ENCODE measurements around the gene DECR2.
"Not testable (repeated sequence)": the region's sequence is repeated elsewhere in the genome, so short reads cannot be mapped to it uniquely, and the experiment has no call there.

The DECR2 gene

DNA sequence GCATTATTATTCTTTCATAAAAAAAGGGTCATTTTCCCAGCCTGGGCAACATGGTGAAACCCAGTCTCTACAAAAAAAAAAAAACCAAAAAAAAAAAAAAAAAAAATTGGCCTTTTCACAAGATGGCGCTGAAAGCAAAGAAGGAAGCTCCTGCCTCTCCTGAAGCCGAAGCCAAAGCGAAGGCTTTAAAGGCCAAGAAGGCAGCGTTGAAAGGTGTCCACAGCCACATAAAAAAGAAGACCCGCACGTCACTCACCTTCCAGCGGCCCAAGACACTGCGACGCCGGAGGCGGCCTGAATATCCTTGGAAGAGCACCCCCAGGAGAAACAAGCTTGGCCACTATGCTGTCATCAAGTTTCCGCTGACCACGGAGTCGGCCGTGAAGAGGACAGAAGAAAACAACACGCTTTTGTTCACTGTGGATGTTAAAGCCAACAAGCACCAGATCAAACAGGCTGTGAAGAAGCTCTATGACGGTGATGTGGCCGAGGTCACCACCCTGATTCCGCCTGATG, 15.0 kb upstream of the DECR2 start:
- Histone ChIP-seq H2AK5ac (ENCODE audit: low read length) (no peak overlapping the region), H3K36me3 (ENCODE audit: control insufficient read depth in 1 of 2, insufficient read depth in 2 of 2, low read length in 2 of 2) (no peaks in the 10 kb centered on the region), H4K8ac (ENCODE audit: low read depth, low read length) (no peak overlapping the region), H3K4ac (ENCODE audit: low read depth, low read length) (no peak overlapping the region), H2AFZ (ENCODE audit: insufficient read depth, low read length, poor library complexity) (no peak overlapping the region), H3K79me2 (ENCODE audit: control insufficient read depth, insufficient read depth, low read length, poor library complexity) (peaks cover 4% of the 10 kb centered on the region), H3K18ac (ENCODE audit: low read length) (no peak overlapping the region), H2BK5ac (ENCODE audit: low read depth, low read length, poor library complexity) (no peak overlapping the region), H4K91ac (ENCODE audit: low read depth, low read length) (no peak overlapping the region), H3K4me2 (ENCODE audit: low read length) (no peak overlapping the region), H2BK12ac (ENCODE audit: low read length) (no peak overlapping the region), H3K23ac (ENCODE audit: low read length) (no peak overlapping the region), H4K12ac (ENCODE audit: low read depth, low read length) (no peak overlapping the region), H3K9ac (ENCODE audit: low read length) (no peak overlapping the region), H3K4me1 (ENCODE audit: control insufficient read depth in 1 of 2, insufficient read depth in 2 of 2, low read length in 2 of 2) (peaks cover 11 to 14% of the 10 kb centered on the region in 2 experiments), H3K14ac (ENCODE audit: low read length) (no peak overlapping the region), H2BK120ac (ENCODE audit: insufficient read depth, low read length, poor library complexity) (no peak overlapping the region), H3K79me1 (ENCODE audit: low read length) (peaks cover 15% of the 10 kb centered on the region), H3K27ac (ENCODE audit: low read depth, low read length) (no peak overlapping the region), H3K9me3 (ENCODE audit: insufficient read depth, low read depth, low read length) (peaks cover 2% of the 10 kb centered on the region), H3K4me3 (ENCODE audit: low read depth, low read length) (no peak overlapping the region), H3K27me3 (ENCODE audit: insufficient read depth, low read length) (no peaks in the 10 kb centered on the region)
- no CpG with 5 or more reads among the region's 19 CpGs for WGBS (ENCODE audit: extremely low coverage, insufficient coverage, insufficient read length)
- peak; percentile 41 to 69 for DNase-seq

DNA sequence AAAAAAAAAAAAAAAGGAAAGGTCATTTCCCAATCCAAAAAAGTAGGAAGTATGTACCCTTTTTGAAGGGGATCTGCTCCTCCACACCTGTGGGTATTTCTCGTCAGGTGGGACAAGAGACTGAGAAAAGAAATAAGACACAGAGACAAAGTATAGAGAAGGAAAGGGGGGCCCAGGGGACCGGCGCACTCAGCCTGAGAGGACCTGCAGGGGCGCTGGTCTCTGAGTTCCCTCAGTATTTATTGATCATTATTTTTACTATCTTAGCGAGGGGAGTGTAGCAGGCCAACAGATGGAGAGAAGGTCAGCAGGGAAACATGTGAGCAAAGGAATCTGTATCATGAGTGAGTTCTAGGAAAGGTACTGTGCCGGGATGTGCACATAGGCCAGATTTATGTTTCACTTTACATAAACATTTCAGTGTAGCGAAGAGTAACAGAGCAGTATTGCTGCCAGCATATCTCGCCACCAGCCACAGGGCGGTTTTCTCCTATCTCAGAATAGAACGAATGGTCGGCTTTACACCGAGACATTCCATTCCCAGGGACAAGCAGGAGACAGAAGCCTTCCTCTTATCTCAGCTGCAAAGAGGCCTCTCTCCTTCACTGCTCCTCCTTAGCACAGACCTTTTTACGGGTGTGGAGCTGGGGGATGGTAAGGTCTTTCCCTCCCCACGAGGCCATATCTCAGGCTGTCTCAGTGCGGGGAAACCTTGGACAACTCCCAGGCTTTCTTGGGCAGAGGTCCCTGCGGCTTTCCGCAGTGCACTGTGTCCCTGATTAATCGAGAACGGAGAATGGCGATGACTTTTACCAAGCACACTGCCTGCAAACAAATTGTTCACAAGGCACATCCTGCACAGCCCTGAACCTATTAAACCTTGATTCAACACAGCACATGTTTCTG, 13.7 kb upstream of the DECR2 start:
- not testable (repeated sequence) for H3K18ac ChIP-seq (ENCODE audit: low read length)

DNA sequence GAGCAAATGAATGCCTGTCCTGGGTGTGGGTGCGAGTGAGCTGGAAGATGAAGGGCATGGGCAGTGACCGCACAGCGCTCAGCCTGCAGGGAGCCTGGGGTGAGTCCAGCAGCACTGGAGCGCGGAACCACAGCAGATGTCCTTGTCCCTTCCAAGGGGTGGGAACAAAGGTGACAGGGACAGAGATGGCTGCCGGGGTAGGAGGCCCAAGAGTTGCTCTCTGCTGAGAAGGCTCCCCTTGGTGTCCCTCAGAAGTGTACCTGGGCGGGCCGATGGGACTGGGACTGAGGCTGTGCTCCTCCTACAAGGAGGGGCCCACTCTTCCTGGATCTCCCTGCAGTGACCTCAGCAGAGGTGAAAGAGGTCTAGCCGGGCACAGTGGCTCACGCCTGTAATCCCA, 12.3 kb upstream of the DECR2 start:
- peaks cover 10% of the 10 kb centered on the region for H3K9me3 ChIP-seq (ENCODE audit: insufficient read depth, low read depth, low read length)
- H3K9ac ChIP-seq (ENCODE audit: low read length): no peak overlapping the region
- no peak overlapping the region for H3K4me3 ChIP-seq (ENCODE audit: low read depth, low read length)
- no CpG with 5 or more reads among the region's 10 CpGs for WGBS (ENCODE audit: extremely low coverage, insufficient coverage, insufficient read length)
- H3K36me3 ChIP-seq (ENCODE audit: control insufficient read depth in 1 of 2, insufficient read depth in 2 of 2, low read length in 2 of 2): no peaks in the 10 kb centered on the region
- no peak overlapping the region for H2BK120ac ChIP-seq (ENCODE audit: insufficient read depth, low read length, poor library complexity)
- H3K4me2 ChIP-seq (ENCODE audit: low read length): no peak overlapping the region
- H2BK5ac ChIP-seq (ENCODE audit: low read depth, low read length, poor library complexity): no peak overlapping the region
- no peak overlapping the region for H3K27ac ChIP-seq (ENCODE audit: low read depth, low read length)
- H2AFZ ChIP-seq (ENCODE audit: insufficient read depth, low read length, poor library complexity): no peak overlapping the region
- no peaks in the 10 kb centered on the region for H3K79me2 ChIP-seq (ENCODE audit: control insufficient read depth, insufficient read depth, low read length, poor library complexity)
- no peak overlapping the region for H3K23ac ChIP-seq (ENCODE audit: low read length)
- no peak overlapping the region for H4K91ac ChIP-seq (ENCODE audit: low read depth, low read length)
- no peak overlapping the region for H2AK5ac ChIP-seq (ENCODE audit: low read length)
- no peak overlapping the region for H4K12ac ChIP-seq (ENCODE audit: low read depth, low read length)
- H2BK12ac ChIP-seq (ENCODE audit: low read length): no peak overlapping the region
- no peaks in the 10 kb centered on the region for H3K27me3 ChIP-seq (ENCODE audit: insufficient read depth, low read length)
- H4K8ac ChIP-seq (ENCODE audit: low read depth, low read length): no peak overlapping the region
- H3K79me1 ChIP-seq (ENCODE audit: low read length): peaks cover under 1% of the 10 kb centered on the region
- no peak for DNase-seq
- no peak overlapping the region for H3K18ac ChIP-seq (ENCODE audit: low read length)
- peaks cover 3 to 5% of the 10 kb centered on the region in 2 experiments for H3K4me1 ChIP-seq (ENCODE audit: control insufficient read depth in 1 of 2, insufficient read depth in 2 of 2, low read length in 2 of 2)
- H3K4ac ChIP-seq (ENCODE audit: low read depth, low read length): no peak overlapping the region
- no peak overlapping the region for H3K14ac ChIP-seq (ENCODE audit: low read length)

More for the DNA sequence above, 13.7 kb upstream of the DECR2 start:
- not testable (repeated sequence) for H3K79me1 ChIP-seq (ENCODE audit: low read length); H3K14ac ChIP-seq (ENCODE audit: low read length); H4K91ac ChIP-seq (ENCODE audit: low read depth, low read length); H3K4me3 ChIP-seq (ENCODE audit: low read depth, low read length); H3K9ac ChIP-seq (ENCODE audit: low read length); H2AK5ac ChIP-seq (ENCODE audit: low read length); H4K12ac ChIP-seq (ENCODE audit: low read depth, low read length); H2AFZ ChIP-seq (ENCODE audit: insufficient read depth, low read length, poor library complexity); H3K23ac ChIP-seq (ENCODE audit: low read length); H2BK12ac ChIP-seq (ENCODE audit: low read length); H2BK120ac ChIP-seq (ENCODE audit: insufficient read depth, low read length, poor library complexity); H3K36me3 ChIP-seq (ENCODE audit: control insufficient read depth in 1 of 2, insufficient read depth in 2 of 2, low read length in 2 of 2); H3K79me2 ChIP-seq (ENCODE audit: control insufficient read depth, insufficient read depth, low read length, poor library complexity); H3K9me3 ChIP-seq (ENCODE audit: insufficient read depth, low read depth, low read length); H3K4ac ChIP-seq (ENCODE audit: low read depth, low read length); H3K27ac ChIP-seq (ENCODE audit: low read depth, low read length); H2BK5ac ChIP-seq (ENCODE audit: low read depth, low read length, poor library complexity); H3K4me2 ChIP-seq (ENCODE audit: low read length); H3K27me3 ChIP-seq (ENCODE audit: insufficient read depth, low read length)
- peaks cover 11% of the 10 kb centered on the region in 2 experiments for H3K4me1 ChIP-seq (ENCODE audit: control insufficient read depth in 1 of 2, insufficient read depth in 2 of 2, low read length in 2 of 2)
- H4K8ac ChIP-seq (ENCODE audit: low read depth, low read length): peak overlapping the region; percentile 69
- WGBS (ENCODE audit: extremely low coverage, insufficient coverage, insufficient read length): no CpG with 5 or more reads among the region's 20 CpGs
- peak; percentile 39 to 62 for DNase-seq

DNA sequence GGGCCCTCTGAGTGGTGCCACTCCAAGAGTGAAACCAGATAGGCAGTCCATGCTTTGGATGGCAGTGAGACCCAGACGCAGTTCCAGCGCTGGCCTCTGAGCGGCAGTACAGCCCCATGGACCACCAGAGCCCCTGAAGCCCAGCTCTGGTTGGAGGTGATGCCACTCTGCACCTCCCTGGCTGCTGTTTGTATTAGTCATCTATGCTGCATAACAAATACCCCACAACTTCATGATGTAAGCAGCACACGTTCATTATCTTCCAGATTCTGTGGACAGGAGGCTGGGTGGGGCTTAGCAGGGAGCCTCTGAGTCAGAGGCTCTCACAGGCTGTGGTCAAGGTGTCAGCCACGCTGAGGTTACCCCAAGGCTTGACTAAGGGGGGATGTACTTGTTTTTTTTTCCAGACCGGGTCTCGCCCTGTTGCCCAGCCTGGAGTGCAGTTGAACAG, 9.8 kb upstream of the DECR2 start:
- H3K27me3 ChIP-seq (ENCODE audit: insufficient read depth, low read length): no peaks in the 10 kb centered on the region
- H4K91ac ChIP-seq (ENCODE audit: low read depth, low read length): no peak overlapping the region
- H3K4me3 ChIP-seq (ENCODE audit: low read depth, low read length): no peak overlapping the region
- H2AK5ac ChIP-seq (ENCODE audit: low read length): no peak overlapping the region
- no peak overlapping the region for H3K14ac ChIP-seq (ENCODE audit: low read length)
- DNase-seq: peak; percentile 92 to 96
- H3K4me2 ChIP-seq (ENCODE audit: low read length): no peak overlapping the region
- no peak overlapping the region for H4K8ac ChIP-seq (ENCODE audit: low read depth, low read length)
- no CpG with 5 or more reads among the region's 7 CpGs for WGBS (ENCODE audit: extremely low coverage, insufficient coverage, insufficient read length)
- H3K27ac ChIP-seq (ENCODE audit: low read depth, low read length): no peak overlapping the region
- H2BK120ac ChIP-seq (ENCODE audit: insufficient read depth, low read length, poor library complexity): no peak overlapping the region
- no peak overlapping the region for H3K9ac ChIP-seq (ENCODE audit: low read length)
- no peak overlapping the region for H2BK5ac ChIP-seq (ENCODE audit: low read depth, low read length, poor library complexity)
- H3K79me1 ChIP-seq (ENCODE audit: low read length): no peaks in the 10 kb centered on the region
- H2AFZ ChIP-seq (ENCODE audit: insufficient read depth, low read length, poor library complexity): no peak overlapping the region
- H2BK12ac ChIP-seq (ENCODE audit: low read length): no peak overlapping the region
- H3K4ac ChIP-seq (ENCODE audit: low read depth, low read length): no peak overlapping the region
- peaks cover 2 to 3% of the 10 kb centered on the region in 2 experiments for H3K4me1 ChIP-seq (ENCODE audit: control insufficient read depth in 1 of 2, insufficient read depth in 2 of 2, low read length in 2 of 2)
- H4K12ac ChIP-seq (ENCODE audit: low read depth, low read length): no peak overlapping the region
- H3K18ac ChIP-seq (ENCODE audit: low read length): no peak overlapping the region
- no peak overlapping the region for H3K23ac ChIP-seq (ENCODE audit: low read length)
- no peaks in the 10 kb centered on the region for H3K79me2 ChIP-seq (ENCODE audit: control insufficient read depth, insufficient read depth, low read length, poor library complexity)
- peaks cover 10% of the 10 kb centered on the region for H3K9me3 ChIP-seq (ENCODE audit: insufficient read depth, low read depth, low read length)
- H3K36me3 ChIP-seq (ENCODE audit: control insufficient read depth in 1 of 2, insufficient read depth in 2 of 2, low read length in 2 of 2): no peaks in the 10 kb centered on the region
